Activated T-cell treated with anti-CD3 and anti-CD28 coated beads for 24 hours (primary cell): Measurements from ENCODE around the gene HSD3B2.
"Not testable (repeated sequence)": the region's sequence is repeated elsewhere in the genome, so short reads cannot be mapped to it uniquely, and the experiment has no call there.

ENCODE experiments used
- DNase-seq: peaks from one replicate; pipeline ENCODE4 v3.0.0-alpha.2; 2020; ENCODE audit warnings: low read depth

Gene HSD3B2

GRCh38 chr1:119414950-119415349, at the start of gene HSD3B2:
HSD3B2 (plus strand) TSS chr1:119415150; CDS start chr1:119415420, 270 bp downstream.
- no peak for DNase-seq

- no peak for DNase-seq
Measured at GRCh38 chr1:119366424-119366823, 48.5 kb upstream of the HSD3B2 start.

- DNase-seq = no peak
Measured at GRCh38 chr1:119367432-119368124, 47.4 kb upstream of the HSD3B2 start.

GRCh38 chr1:119368554-119368953, 46.4 kb upstream of the HSD3B2 start, which contains the start of gene HAO2:
HAO2 (plus strand) TSS chr1:119368785; CDS start chr1:119381086, 12,301 bp downstream.
- DNase-seq = no peak

- no peak for DNase-seq
Measured at GRCh38 chr1:119370748-119371147, 44.2 kb upstream of the HSD3B2 start.

GRCh38 chr1:119371815-119372214, 43.1 kb upstream of the HSD3B2 start:
- DNase-seq = no peak

- no peak for DNase-seq
Measured at GRCh38 chr1:119372503-119373086, 42.4 kb upstream of the HSD3B2 start.

- DNase-seq = no peak
Measured at GRCh38 chr1:119373465-119373864, 41.5 kb upstream of the HSD3B2 start.

- DNase-seq = no peak
Measured at GRCh38 chr1:119374208-119374874, 40.6 kb upstream of the HSD3B2 start.

- no peak for DNase-seq
Measured at GRCh38 chr1:119375366-119375765, 39.6 kb upstream of the HSD3B2 start.

- no peak for DNase-seq
Measured at GRCh38 chr1:119376594-119376993, 38.4 kb upstream of the HSD3B2 start.

- DNase-seq = not testable (repeated sequence)
Measured at GRCh38 chr1:119377594-119377993, 37.4 kb upstream of the HSD3B2 start.

- no peak for DNase-seq
Measured at GRCh38 chr1:119379117-119379516, 35.8 kb upstream of the HSD3B2 start.

GRCh38 chr1:119380304-119380703, 34.6 kb upstream of the HSD3B2 start:
- no peak for DNase-seq

GRCh38 chr1:119380983-119381662, 33.8 kb upstream of the HSD3B2 start:
- DNase-seq = no peak

- DNase-seq = no peak
Measured at GRCh38 chr1:119384591-119384990, 30.4 kb upstream of the HSD3B2 start.

- DNase-seq = no peak
Measured at GRCh38 chr1:119385650-119386049, 29.3 kb upstream of the HSD3B2 start.

- no peak for DNase-seq
Measured at GRCh38 chr1:119387858-119388257, 27.1 kb upstream of the HSD3B2 start.

GRCh38 chr1:119388450-119388849, 26.5 kb upstream of the HSD3B2 start:
- no peak for DNase-seq

- DNase-seq = no peak
Measured at GRCh38 chr1:119390526-119390925, 24.4 kb upstream of the HSD3B2 start.

- DNase-seq = no peak
Measured at GRCh38 chr1:119391749-119392148, 23.2 kb upstream of the HSD3B2 start.

- DNase-seq = no peak
Measured at GRCh38 chr1:119394085-119394484, 20.9 kb upstream of the HSD3B2 start.

GRCh38 chr1:119396982-119397381, 18.0 kb upstream of the HSD3B2 start:
- DNase-seq = no peak
